Brain microvascular endothelial cell (primary cell): ENCODE data around the gene PPP1R1C.

Experiments used
- DNase-seq: peaks from one replicate; pipeline ENCODE4 v3.0.0-alpha.2; 2020
- H3K27ac ChIP-seq: fragments of 250-450 bp; sonication (Bioruptor Pico); 2 replicates; pipeline ENCODE4 v1.5.1; 2020; ENCODE audit warnings: mild to moderate bottlenecking, moderate library complexity
- H3K27me3 ChIP-seq: fragments of 250-450 bp; sonication (Bioruptor Pico); replicated peaks from 2 replicates; pipeline ENCODE4 v1.5.1; 2020; ENCODE audit warnings: mild to moderate bottlenecking
- H3K36me3 ChIP-seq: fragments of 250-450 bp; sonication (Bioruptor Pico); replicated peaks from 2 replicates; pipeline ENCODE4 v1.5.1; 2020; ENCODE audit warnings: mild to moderate bottlenecking
- H3K4me3 ChIP-seq: 2 replicates; pipeline ENCODE4 v1.5.1; 2011; ENCODE audit warnings: low read depth, mild to moderate bottlenecking, control low read depth, low read length, moderate library complexity
- CTCF ChIP-seq: IDR thresholded peaks from 2 replicates; pipeline ENCODE4 v1.5.1; 2011; ENCODE audit warnings: low read depth, mild to moderate bottlenecking, moderate library complexity, low read length, control low read depth, inconsistent platforms; ENCODE audit errors: missing control alignments
- in situ Hi-C: cut with HindIII; loops from 2 replicates; pipeline ENCODE4 v1.10.0; 2017; ENCODE audit warnings: low sequenced_read_pairs, low pct_ligation_motif_present

PPP1R1C gene

GRCh38 chr2:182066400-182067087 lies 80.9 kb downstream of the PPP1R1C start:
- H3K36me3 ChIP-seq = no peaks in the 10 kb centered on the region
- peak overlapping the region; percentile 50 for H3K27ac ChIP-seq
- no peak overlapping the region for H3K4me3 ChIP-seq
- no peak for TF ChIP-seq CTCF
- peak; percentile 93 for DNase-seq
- in situ Hi-C loops = no loop called here
- H3K27me3 ChIP-seq = no peaks in the 10 kb centered on the region

- no peak for TF ChIP-seq CTCF
- no peaks in the 10 kb centered on the region for H3K27me3 ChIP-seq
- in situ Hi-C loops = no loop called here
- no peaks in the 10 kb centered on the region for H3K36me3 ChIP-seq
- no peak overlapping the region for H3K4me3 ChIP-seq
- no peak for DNase-seq
- H3K27ac ChIP-seq = no peak overlapping the region
Measured at GRCh38 chr2:182067393-182067792, 81.7 kb downstream of the PPP1R1C start.

- no peaks in the 10 kb centered on the region for H3K27me3 ChIP-seq
- no peak for DNase-seq
- TF ChIP-seq CTCF = no peak
- H3K4me3 ChIP-seq = no peak overlapping the region
- no peak overlapping the region for H3K27ac ChIP-seq
- in situ Hi-C loops = no loop called here
- H3K36me3 ChIP-seq = no peaks in the 10 kb centered on the region
Measured at GRCh38 chr2:182068811-182069210, 83.2 kb downstream of the PPP1R1C start.

- in situ Hi-C loops = no loop called here
- H3K36me3 ChIP-seq = no peaks in the 10 kb centered on the region
- TF ChIP-seq CTCF = no peak
Measured at GRCh38 chr2:182069416-182069815, 83.8 kb downstream of the PPP1R1C start.

GRCh38 chr2:182069908-182070307 lies 84.3 kb downstream of the PPP1R1C start:
- no peak for TF ChIP-seq CTCF
- no peak for DNase-seq
- Histone ChIP-seq H3K4me3 (no peak overlapping the region), H3K36me3 (no peaks in the 10 kb centered on the region), H3K27ac (no peak overlapping the region), H3K27me3 (no peaks in the 10 kb centered on the region)
- in situ Hi-C loops = no loop called here

More at GRCh38 chr2:182069416-182069815, 83.8 kb downstream of the PPP1R1C start:
- Histone ChIP-seq H3K4me3 (no peak overlapping the region), H3K27me3 (no peaks in the 10 kb centered on the region), H3K27ac (no peak overlapping the region)
- DNase-seq = no peak

GRCh38 chr2:182070736-182071135 lies 85.1 kb downstream of the PPP1R1C start:
- H3K4me3 ChIP-seq = no peak overlapping the region
- no peaks in the 10 kb centered on the region for H3K36me3 ChIP-seq
- in situ Hi-C loops = no loop called here
- H3K27ac ChIP-seq = no peak overlapping the region
- DNase-seq = no peak
- H3K27me3 ChIP-seq = no peaks in the 10 kb centered on the region
- no peak for TF ChIP-seq CTCF
